Activated CD8-positive, alpha-beta T cell treated with anti-CD3 and anti-CD28 coated beads, Interleukin-2, amount 10 ng/mL, durations not matched to agents 7 days and 5 days (primary cell): Measurements from ENCODE around the gene S100A8. TPM values are rescaled to one million over a fixed set of nuclear protein-coding genes. Genes with fewer than 3 reads are reported as not detected.

Experiments
- ATAC-seq: fragments of 150-1000 bp; cut with Tn5 transposase; one replicate; pipeline ENCODE4 v1.10.0; 2021; ENCODE audit warnings: moderate library complexity
- CTCF ChIA-PET: fragments of 350-600 bp; sonication (Branson Sonifier 250); formaldehyde crosslinking; loops from one replicate; lab custom pipeline; 2021; ENCODE audit warnings: antibody characterized with exemption; lab: Charles Lee
- POLR2A ChIA-PET: fragments of 350-600 bp; sonication (Branson Sonifier 250); formaldehyde crosslinking; loops from one replicate; lab custom pipeline; 2021; ENCODE audit warnings: antibody characterized with exemption; lab: Charles Lee
- DNase-seq: peaks from one replicate; pipeline ENCODE4 v3.0.0-alpha.2; 2020
- H3K27ac Mint-ChIP-seq: one replicate; pipeline ENCODE4 v1.8.0; 2021; ENCODE audit warnings: mild to moderate bottlenecking, mixed read lengths
- H3K27me3 Mint-ChIP-seq: one replicate; pipeline ENCODE4 v1.8.0; 2021; ENCODE audit warnings: low read depth, mixed read lengths
- H3K36me3 Mint-ChIP-seq: one replicate; pipeline ENCODE4 v1.8.0; 2021; ENCODE audit warnings: low read depth, mixed read lengths
- H3K4me1 Mint-ChIP-seq: one replicate; pipeline ENCODE4 v1.8.0; 2021; ENCODE audit warnings: low read depth, mixed read lengths
- H3K4me3 Mint-ChIP-seq: one replicate; pipeline ENCODE4 v1.8.0; 2021; ENCODE audit warnings: mild to moderate bottlenecking, mixed read lengths
- H3K9me3 Mint-ChIP-seq: one replicate; pipeline ENCODE4 v1.8.0; 2022; ENCODE audit warnings: mixed read lengths; ENCODE audit not compliant: insufficient read depth
- total RNA-seq, 2 experiments: library from RNA; stranded (reverse); gene quantifications; one replicate each; pipeline ENCODE4 v1.2.3, GENCODE V29; 2021

Gene S100A8
- total RNA-seq, 2 experiments from 2014 or later, result not detected

GRCh38 chr1:153365696-153366095 lies 25.2 kb downstream of the S100A8 start:
- ChIA-PET CTCF (interaction anchor here (2.1 kb wide), 1 partner anchor 10 kb away, joined by 6 read pairs; no protein-coding TSS in a partner anchor), POLR2A (no interaction called here)
- no peak overlapping the region for H3K27ac Mint-ChIP-seq

GRCh38 chr1:153364766-153365666 lies 25.9 kb downstream of the S100A8 start:
- Mint-ChIP-seq H3K9me3 (no peaks in the 10 kb centered on the region), H3K27ac (no peak overlapping the region), H3K36me3 (no peaks in the 10 kb centered on the region), H3K4me3 (no peak overlapping the region), H3K27me3 (peaks cover 7% of the 10 kb centered on the region), H3K4me1 (no peaks in the 10 kb centered on the region)
- no peak for ATAC-seq
- no peak for DNase-seq
- ChIA-PET CTCF (interaction anchor here (2.1 kb wide), 1 partner anchor 10 kb away, joined by 6 read pairs; no protein-coding TSS in a partner anchor), POLR2A (no interaction called here)

More at GRCh38 chr1:153365696-153366095, 25.2 kb downstream of the S100A8 start:
- H3K27me3 Mint-ChIP-seq, result peaks cover 7% of the 10 kb centered on the region
- DNase-seq (no peak), ATAC-seq (no peak)
- no peaks in the 10 kb centered on the region for H3K9me3 Mint-ChIP-seq
- no peak overlapping the region for H3K4me3 Mint-ChIP-seq
- H3K36me3 Mint-ChIP-seq, result no peaks in the 10 kb centered on the region
- no peaks in the 10 kb centered on the region for H3K4me1 Mint-ChIP-seq

GRCh38 chr1:153364156-153364555 lies 26.7 kb downstream of the S100A8 start:
- ATAC-seq (no peak), DNase-seq (no peak)
- Mint-ChIP-seq H3K27ac (no peak overlapping the region), H3K4me1 (no peaks in the 10 kb centered on the region), H3K27me3 (peaks cover 7% of the 10 kb centered on the region), H3K4me3 (no peak overlapping the region), H3K9me3 (no peaks in the 10 kb centered on the region), H3K36me3 (no peaks in the 10 kb centered on the region)
- ChIA-PET POLR2A (no interaction called here), CTCF (interaction anchor here (0.5 to 2.1 kb wide), 2 partner anchors 9 to 984 kb away, joined by 3 to 6 read pairs; no protein-coding TSS in a partner anchor)

- ATAC-seq (no peak), DNase-seq (no peak)
- H3K4me1 Mint-ChIP-seq, result no peaks in the 10 kb centered on the region
- H3K4me3 Mint-ChIP-seq, result no peak overlapping the region
- peaks cover 7% of the 10 kb centered on the region for H3K27me3 Mint-ChIP-seq
- POLR2A ChIA-PET, result no interaction called here
- H3K36me3 Mint-ChIP-seq, result no peaks in the 10 kb centered on the region
- CTCF ChIA-PET, result interaction anchor here (0.5 to 2.1 kb wide), 2 partner anchors 8 to 984 kb away, joined by 3 to 6 read pairs; no protein-coding TSS in a partner anchor
- no peaks in the 10 kb centered on the region for H3K9me3 Mint-ChIP-seq
- H3K27ac Mint-ChIP-seq, result no peak overlapping the region
These were observed 27.2 kb downstream of the S100A8 start for GRCh38 chr1:153363641-153364040.

- peaks cover 7% of the 10 kb centered on the region for H3K27me3 Mint-ChIP-seq
- H3K36me3 Mint-ChIP-seq, result no peaks in the 10 kb centered on the region
- ChIA-PET CTCF (interaction anchor here (0.7 to 1.3 kb wide), 3 partner anchors 10 to 149 kb away, joined by 3 to 5 read pairs (median 3); no protein-coding TSS in a partner anchor), POLR2A (no interaction called here)
- DNase-seq (no peak), ATAC-seq (no peak)
- no peaks in the 10 kb centered on the region for H3K9me3 Mint-ChIP-seq
- no peak overlapping the region for H3K4me3 Mint-ChIP-seq
- no peak overlapping the region for H3K27ac Mint-ChIP-seq
- peaks cover 8% of the 10 kb centered on the region for H3K4me1 Mint-ChIP-seq
These were observed 28.6 kb downstream of the S100A8 start for GRCh38 chr1:153362187-153362775.

- ATAC-seq, result no peak
- peaks cover 11% of the 10 kb centered on the region for H3K4me1 Mint-ChIP-seq
- H3K36me3 Mint-ChIP-seq, result no peaks in the 10 kb centered on the region
- CTCF ChIA-PET, result interaction anchor here (1.0 to 1.3 kb wide), 2 partner anchors 9 to 149 kb away, joined by 3 to 5 read pairs; no protein-coding TSS in a partner anchor
- H3K9me3 Mint-ChIP-seq, result no peaks in the 10 kb centered on the region
- no peak for DNase-seq
- no peak overlapping the region for H3K4me3 Mint-ChIP-seq
- POLR2A ChIA-PET, result no interaction called here
- H3K27ac Mint-ChIP-seq, result no peak overlapping the region
- H3K27me3 Mint-ChIP-seq, result peaks cover 9% of the 10 kb centered on the region
These were observed 29.3 kb downstream of the S100A8 start for GRCh38 chr1:153361480-153362109.

- Mint-ChIP-seq H3K27ac (no peak overlapping the region), H3K27me3 (peaks cover 15% of the 10 kb centered on the region), H3K9me3 (no peaks in the 10 kb centered on the region), H3K4me3 (no peak overlapping the region), H3K4me1 (peaks cover 11% of the 10 kb centered on the region), H3K36me3 (no peaks in the 10 kb centered on the region)
- DNase-seq, result no peak
- ChIA-PET POLR2A (no interaction called here), CTCF (interaction anchor here (0.9 to 1.3 kb wide), 2 partner anchors 8 to 134 kb away, joined by 4 to 5 read pairs; no protein-coding TSS in a partner anchor)
- ATAC-seq, result no peak
These were observed 30.0 kb downstream of the S100A8 start for GRCh38 chr1:153360592-153361479.

- Mint-ChIP-seq H3K4me3 (no peak overlapping the region), H3K36me3 (no peaks in the 10 kb centered on the region), H3K27me3 (peaks cover 15% of the 10 kb centered on the region), H3K9me3 (no peaks in the 10 kb centered on the region), H3K27ac (no peak overlapping the region), H3K4me1 (peaks cover 11% of the 10 kb centered on the region)
- ChIA-PET POLR2A (no interaction called here), CTCF (interaction anchor here (0.9 kb wide), 1 partner anchor 135 kb away, joined by 4 read pairs; no protein-coding TSS in a partner anchor)
- no peak for DNase-seq
- ATAC-seq, result no peak
These were observed 30.7 kb downstream of the S100A8 start for GRCh38 chr1:153360190-153360589.

- Mint-ChIP-seq H3K27ac (no peak overlapping the region), H3K4me3 (no peak overlapping the region), H3K4me1 (peaks cover 11% of the 10 kb centered on the region), H3K9me3 (no peaks in the 10 kb centered on the region), H3K36me3 (no peaks in the 10 kb centered on the region), H3K27me3 (peaks cover 15% of the 10 kb centered on the region)
- ATAC-seq (no peak), DNase-seq (no peak)
- POLR2A ChIA-PET, result no interaction called here
- CTCF ChIA-PET, result no interaction called here
These were observed 31.6 kb downstream of the S100A8 start for GRCh38 chr1:153359241-153359640.

GRCh38 chr1:153358691-153358975 lies 32.2 kb downstream of the S100A8 start:
- H3K4me3 Mint-ChIP-seq, result no peak overlapping the region

More at GRCh38 chr1:153358691-153358975, 32.2 kb downstream of the S100A8 start:
- POLR2A ChIA-PET, result no interaction called here
- Mint-ChIP-seq H3K36me3 (no peaks in the 10 kb centered on the region), H3K27me3 (peaks cover 14% of the 10 kb centered on the region), H3K27ac (no peak overlapping the region), H3K9me3 (no peaks in the 10 kb centered on the region), H3K4me1 (peaks cover 11% of the 10 kb centered on the region)
- DNase-seq, result no peak
- CTCF ChIA-PET, result interaction anchor here (4.0 kb wide), 1 partner anchor 13 kb away, joined by 19 read pairs; no protein-coding TSS in a partner anchor
- ATAC-seq, result no peak
